GM12872 (cell line): Measurements from ENCODE around the gene HOXA10.

Source experiments
- TF ChIP-seq, protein P1 (sequence below): IDR thresholded peaks from 3 replicates; pipeline ENCODE4 v1.5.1; 2011; ENCODE audit warnings: low read depth, mild to moderate bottlenecking, low read length, moderate library complexity; ENCODE audit not compliant: insufficient read depth

Gene HOXA10

DNA sequence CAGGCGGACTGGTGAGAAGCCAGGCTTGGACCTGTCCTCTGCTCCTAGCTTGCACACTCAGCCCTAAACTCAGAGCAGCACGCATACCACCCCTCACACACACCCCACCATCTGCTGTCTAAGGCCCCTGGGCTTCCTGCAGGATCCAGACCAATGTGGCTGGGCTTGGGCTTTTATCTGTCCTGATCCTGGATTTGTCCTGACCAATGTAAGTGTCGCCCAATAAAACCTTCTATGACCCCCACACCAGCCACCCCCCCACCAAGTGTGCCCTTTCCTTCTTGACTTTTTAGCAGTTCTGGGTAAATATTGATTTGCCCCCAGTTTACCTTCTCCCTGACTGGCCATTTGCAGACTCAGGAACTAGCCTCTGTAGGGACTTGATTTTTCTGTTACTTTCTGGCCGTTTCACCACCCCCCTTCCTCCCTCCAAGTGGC, 27.5 kb upstream of the HOXA10 start:
- TF ChIP-seq, protein P1, sequence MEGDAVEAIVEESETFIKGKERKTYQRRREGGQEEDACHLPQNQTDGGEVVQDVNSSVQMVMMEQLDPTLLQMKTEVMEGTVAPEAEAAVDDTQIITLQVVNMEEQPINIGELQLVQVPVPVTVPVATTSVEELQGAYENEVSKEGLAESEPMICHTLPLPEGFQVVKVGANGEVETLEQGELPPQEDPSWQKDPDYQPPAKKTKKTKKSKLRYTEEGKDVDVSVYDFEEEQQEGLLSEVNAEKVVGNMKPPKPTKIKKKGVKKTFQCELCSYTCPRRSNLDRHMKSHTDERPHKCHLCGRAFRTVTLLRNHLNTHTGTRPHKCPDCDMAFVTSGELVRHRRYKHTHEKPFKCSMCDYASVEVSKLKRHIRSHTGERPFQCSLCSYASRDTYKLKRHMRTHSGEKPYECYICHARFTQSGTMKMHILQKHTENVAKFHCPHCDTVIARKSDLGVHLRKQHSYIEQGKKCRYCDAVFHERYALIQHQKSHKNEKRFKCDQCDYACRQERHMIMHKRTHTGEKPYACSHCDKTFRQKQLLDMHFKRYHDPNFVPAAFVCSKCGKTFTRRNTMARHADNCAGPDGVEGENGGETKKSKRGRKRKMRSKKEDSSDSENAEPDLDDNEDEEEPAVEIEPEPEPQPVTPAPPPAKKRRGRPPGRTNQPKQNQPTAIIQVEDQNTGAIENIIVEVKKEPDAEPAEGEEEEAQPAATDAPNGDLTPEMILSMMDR = no peak

GRCh38 chr7:27200761-27201579, 26.9 kb upstream of the HOXA10 start:
- TF ChIP-seq, protein P1 = no peak

- TF ChIP-seq, protein P1 = no peak
Measured at GRCh38 chr7:27199849-27200760, 26.0 kb upstream of the HOXA10 start, which contains the start of gene HOXA13. TSS of gene HOXA13 (minus strand) at chr7:27200091. CDS start at chr7:27200077, 14 bp downstream.

DNA sequence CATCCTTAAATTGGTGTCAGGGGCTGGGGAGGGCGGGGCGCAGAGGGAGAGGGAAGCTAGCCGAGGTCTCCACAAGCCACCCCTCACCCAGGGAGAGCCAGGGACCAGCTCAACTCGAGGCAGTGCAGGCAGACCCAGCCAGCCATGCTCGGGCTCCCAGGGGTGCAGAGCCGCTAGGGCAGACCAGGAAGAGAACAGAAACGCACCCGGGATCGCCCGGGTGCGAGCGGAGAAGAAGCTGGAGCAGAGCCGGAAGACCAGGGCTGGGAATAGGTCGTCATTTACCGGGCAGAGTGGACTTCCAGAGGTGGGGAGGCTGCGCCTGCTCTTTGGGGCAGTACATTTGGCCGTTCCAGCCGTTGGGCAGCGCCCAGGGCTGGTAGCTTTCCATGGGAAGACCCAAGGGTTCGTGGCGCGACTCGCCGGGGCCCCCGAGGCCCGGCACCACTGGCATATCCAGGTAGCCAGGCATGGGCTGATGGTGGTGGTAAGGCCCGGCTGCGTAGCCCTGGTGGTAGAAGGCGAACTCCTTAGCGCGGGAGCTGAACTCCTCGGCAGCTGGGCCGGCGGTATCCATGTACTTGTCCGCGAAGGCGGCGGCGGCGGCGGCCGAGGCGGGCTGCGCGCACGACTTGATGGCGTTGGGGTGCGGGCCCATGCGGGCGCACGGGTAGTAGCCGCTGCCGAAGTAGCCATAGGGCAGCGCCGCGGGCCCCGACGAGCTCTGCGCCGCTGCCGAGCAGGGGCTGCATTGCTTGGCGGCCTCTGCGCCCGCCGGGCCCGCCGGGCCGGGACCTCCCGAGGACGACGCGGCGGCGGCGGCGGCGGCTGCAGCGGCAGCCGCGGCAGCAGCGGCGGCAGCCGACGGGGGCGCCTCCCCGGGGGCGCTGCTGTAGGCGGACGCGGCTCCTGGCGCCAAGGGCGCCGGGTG, 25.0 kb upstream of the HOXA10 start:
- TF ChIP-seq, protein P1 = no peak

GRCh38 chr7:27198138-27198841, 24.2 kb upstream of the HOXA10 start:
- TF ChIP-seq, protein P1 = no peak

- TF ChIP-seq, protein P1 = no peak
Measured at GRCh38 chr7:27197137-27198042, 23.3 kb upstream of the HOXA10 start.
